ENCODE measurements around the gene LYL1. TPM values are rescaled to one million over a fixed set of nuclear protein-coding genes. Genes with fewer than 3 reads are reported as not detected.

Gene LYL1
- total and polyA plus RNA-seq, 11 donors, result 5.2 to 19.1 (median 8.3) TPM

DNA sequence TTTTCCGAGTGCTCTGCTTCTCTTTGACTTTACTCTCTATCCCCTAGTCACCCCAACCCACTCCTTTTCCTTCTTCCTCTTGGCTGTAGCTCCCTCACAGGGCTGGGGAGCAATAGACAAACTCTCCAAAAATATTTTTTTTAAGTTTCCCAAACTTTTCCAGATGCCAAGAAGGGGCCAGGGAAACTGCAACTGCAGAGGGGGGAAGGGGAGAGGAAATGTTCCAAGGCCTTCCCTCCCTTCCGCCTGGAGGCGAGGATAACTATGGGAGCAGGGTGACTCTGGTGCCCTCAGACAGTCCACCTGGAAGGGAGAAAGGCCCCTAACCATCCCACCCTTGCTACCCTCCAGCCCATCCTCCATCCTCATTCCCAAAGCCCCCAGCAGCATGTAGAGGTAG is 49.4 kb downstream of the LYL1 start:
- H3K27me3 ChIP-seq, result no peaks in the 10 kb centered on the region
- WGBS, 4 donors, result 24 to 63% (median 41%) methylated on average over 3 of the region's 3 CpGs
- no peaks in the 10 kb centered on the region for H3K36me3 ChIP-seq
- intact Hi-C loops (cut with DNase I), result loop anchor here in 1 of 10 donors (2.0 kb wide), 1 partner anchor 16 kb away; no protein-coding TSS in a partner anchor
- peaks cover 29 to 96% (median 86%) of the 10 kb centered on the region in 12 donors for H3K4me1 ChIP-seq
- TF ChIP-seq POLR2A (IDR thresholded peaks at IDR 0.05) (no peak), CTCF (IDR thresholded peaks at IDR 0.05) (no peak)
- DNase-seq (no peak), ATAC-seq (peak in 1 of 4 donors; percentile 17)
- peak overlapping the region; percentile 90 to 99 (median 97) for H3K27ac ChIP-seq
- H3K4me3 ChIP-seq, result no peak overlapping the region
- no peaks in the 10 kb centered on the region for H3K9me3 ChIP-seq

DNA sequence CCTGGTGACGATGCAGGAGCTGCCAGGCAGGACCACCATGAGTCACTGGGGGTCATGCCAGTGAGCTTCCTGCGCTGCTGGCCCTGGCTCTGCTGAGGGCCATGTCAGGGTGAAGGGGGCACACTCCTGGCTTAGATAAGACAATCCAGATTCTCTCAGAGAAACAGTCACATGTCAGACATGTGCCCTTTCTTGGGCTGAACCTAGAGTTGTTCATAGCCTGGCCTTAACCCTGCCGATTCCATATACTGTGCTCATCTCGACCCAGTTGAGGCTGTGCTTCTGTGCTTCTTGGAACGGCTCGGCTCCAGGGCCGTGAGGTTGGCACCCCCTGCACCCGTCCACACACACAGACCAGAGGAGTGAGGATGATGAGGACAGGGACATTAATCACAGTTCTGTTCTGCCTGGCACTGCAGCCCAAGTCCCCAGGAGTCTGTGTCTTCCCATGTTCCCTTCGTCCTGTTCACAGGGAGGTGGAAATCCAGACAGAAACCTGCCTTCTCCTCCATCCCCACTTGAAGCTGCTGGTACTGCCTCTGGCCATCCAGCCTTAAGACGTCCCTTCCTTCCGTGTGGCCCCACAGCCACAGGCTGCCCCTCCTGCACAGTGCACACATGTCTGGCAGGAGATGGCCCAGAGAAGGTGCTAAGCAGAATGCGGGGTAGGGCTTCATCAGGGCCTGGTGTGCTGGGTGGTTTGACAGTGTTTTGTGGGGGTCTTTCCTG is 50.0 kb downstream of the LYL1 start:
- Histone ChIP-seq H3K36me3 (no peaks in the 10 kb centered on the region), H3K9me3 (no peaks in the 10 kb centered on the region), H3K27me3 (no peaks in the 10 kb centered on the region), H3K4me3 (no peak overlapping the region), H3K4me1 (peaks cover 29 to 94% (median 83%) of the 10 kb centered on the region in 12 donors), H3K27ac (peak overlapping the region; percentile 90 to 99 (median 97))
- DNase-seq (no peak), ATAC-seq (no peak)
- intact Hi-C loops (cut with DNase I), result loop anchor here in 1 of 10 donors (2.0 kb wide), 1 partner anchor 16 kb away; no protein-coding TSS in a partner anchor
- no peak for TF ChIP-seq POLR2A (IDR thresholded peaks at IDR 0.05)
- no peak for TF ChIP-seq CTCF (IDR thresholded peaks at IDR 0.05)
- WGBS, 4 donors, result 36 to 54% (median 48%) methylated on average over 6 to 12 of the region's 12 CpGs

DNA sequence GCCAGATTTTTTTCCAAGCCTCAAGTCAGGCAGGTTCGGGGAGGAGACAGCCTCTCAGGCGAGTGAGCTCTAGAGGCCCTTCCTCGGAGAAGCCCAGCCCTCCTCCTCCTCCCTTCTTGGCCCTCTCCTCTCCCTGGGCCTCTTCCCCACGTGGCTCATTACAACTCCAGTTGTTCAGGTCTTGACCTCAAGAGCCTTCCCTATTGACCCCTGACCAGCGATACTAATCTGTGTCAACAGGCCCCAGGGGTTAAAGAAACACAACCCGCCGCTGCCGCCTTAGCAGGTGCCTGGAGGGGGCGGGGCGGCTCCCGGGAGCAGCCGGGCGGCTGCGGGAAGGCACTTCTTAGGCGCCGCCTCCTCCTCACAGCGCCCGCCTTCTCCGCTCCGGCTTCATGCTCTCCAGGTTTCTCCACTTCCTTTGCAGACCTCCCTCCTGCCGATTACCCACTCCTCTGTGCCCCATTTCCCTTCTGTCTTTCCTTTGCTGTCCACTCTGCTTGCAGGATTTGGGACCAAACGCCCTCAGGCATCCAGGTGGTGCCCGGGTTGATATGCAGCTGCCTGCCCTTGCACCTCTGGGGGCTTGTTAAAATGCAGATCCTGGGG is 51.0 kb downstream of the LYL1 start:
- Histone ChIP-seq H3K4me1 (peaks cover 29 to 94% (median 82%) of the 10 kb centered on the region in 12 donors), H3K27me3 (no peaks in the 10 kb centered on the region), H3K4me3 (peak overlapping the region in 5 of 12 donors; percentile 5 to 33 (median 20)), H3K9me3 (no peaks in the 10 kb centered on the region), H3K36me3 (no peaks in the 10 kb centered on the region), H3K27ac (peak overlapping the region in 11 of 12 donors; percentile 90 to 99 (median 97))
- intact Hi-C loops (cut with DNase I), result loop anchor here in 1 of 10 donors (2.0 kb wide), 1 partner anchor 15 kb away; no protein-coding TSS in a partner anchor
- peak in 4 of 5 donors; percentile 71 to 81 (median 72) for DNase-seq
- no peak for TF ChIP-seq CTCF (IDR thresholded peaks at IDR 0.05)
- no peak for TF ChIP-seq POLR2A (IDR thresholded peaks at IDR 0.05)
- 3 to 11% (median 3%) methylated on average over 23 of the region's 23 CpGs for WGBS, 4 donors
- ATAC-seq, result peak in 2 of 4 donors; percentile 7 to 22

- 36 to 52% (median 45%) methylated on average over 4 of the region's 4 CpGs for WGBS, 4 donors
- TF ChIP-seq POLR2A (IDR thresholded peaks at IDR 0.05), result no peak
- no peak for TF ChIP-seq CTCF (IDR thresholded peaks at IDR 0.05)
- no peaks in the 10 kb centered on the region for H3K36me3 ChIP-seq
- H3K4me3 ChIP-seq, result no peak overlapping the region
- peaks cover 26 to 94% (median 80%) of the 10 kb centered on the region in 12 donors for H3K4me1 ChIP-seq
- peak overlapping the region in 8 of 12 donors; percentile 90 to 99 (median 97) for H3K27ac ChIP-seq
- H3K27me3 ChIP-seq, result no peaks in the 10 kb centered on the region
- ATAC-seq, result no peak
- intact Hi-C loops (cut with DNase I), result no loop called here
- no peak for DNase-seq
- no peaks in the 10 kb centered on the region for H3K9me3 ChIP-seq
Measured at GRCh38 chr19:13050274-13050673, 52.4 kb downstream of the LYL1 start.
